NOMO-1 (cell line): Measurements from ENCODE around the gene SUZ12.
"Not testable (repeated sequence)": the region's sequence is repeated elsewhere in the genome, so short reads cannot be mapped to it uniquely, and the experiment has no call there.

Source experiments
- DNase-seq, 2 experiments: peaks; one replicate each; lab custom pipeline; 2025; ENCODE audit not compliant: unreplicated experiment in 2 of 2; lab: John Stamatoyannopoulos, UW

The SUZ12 gene

GRCh38 chr17:31942396-31942795 lies 5.6 kb downstream of the SUZ12 start:
- not testable (repeated sequence) for DNase-seq

GRCh38 chr17:31951953-31952352 lies 15.1 kb downstream of the SUZ12 start:
- DNase-seq: not testable (repeated sequence)

DNA sequence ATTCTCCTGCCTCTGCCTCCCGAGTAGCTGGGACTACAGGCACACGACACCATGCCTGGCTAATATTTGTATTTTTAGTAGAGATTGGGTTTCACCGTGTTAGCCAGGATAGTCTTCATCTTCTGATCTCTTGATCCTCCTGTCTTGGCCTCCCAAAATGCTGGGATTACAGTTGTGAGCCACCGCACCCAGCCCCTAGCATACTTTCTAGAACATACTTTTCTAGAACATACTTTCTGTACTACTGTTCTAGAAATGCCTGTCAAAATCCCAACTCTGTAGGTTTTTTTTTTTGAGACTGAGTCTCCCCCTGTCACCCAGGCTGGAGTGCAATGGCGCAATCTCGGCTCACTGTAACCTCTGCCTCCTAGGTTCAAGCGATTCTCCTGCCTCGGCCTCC lies 27.3 kb downstream of the SUZ12 start:
- not testable (repeated sequence) for DNase-seq

- DNase-seq: no peak
Observed at GRCh38 chr17:31967648-31968047, 30.8 kb downstream of the SUZ12 start.

- not testable (repeated sequence) for DNase-seq
Observed at GRCh38 chr17:31970416-31970815, 33.6 kb downstream of the SUZ12 start.

DNA sequence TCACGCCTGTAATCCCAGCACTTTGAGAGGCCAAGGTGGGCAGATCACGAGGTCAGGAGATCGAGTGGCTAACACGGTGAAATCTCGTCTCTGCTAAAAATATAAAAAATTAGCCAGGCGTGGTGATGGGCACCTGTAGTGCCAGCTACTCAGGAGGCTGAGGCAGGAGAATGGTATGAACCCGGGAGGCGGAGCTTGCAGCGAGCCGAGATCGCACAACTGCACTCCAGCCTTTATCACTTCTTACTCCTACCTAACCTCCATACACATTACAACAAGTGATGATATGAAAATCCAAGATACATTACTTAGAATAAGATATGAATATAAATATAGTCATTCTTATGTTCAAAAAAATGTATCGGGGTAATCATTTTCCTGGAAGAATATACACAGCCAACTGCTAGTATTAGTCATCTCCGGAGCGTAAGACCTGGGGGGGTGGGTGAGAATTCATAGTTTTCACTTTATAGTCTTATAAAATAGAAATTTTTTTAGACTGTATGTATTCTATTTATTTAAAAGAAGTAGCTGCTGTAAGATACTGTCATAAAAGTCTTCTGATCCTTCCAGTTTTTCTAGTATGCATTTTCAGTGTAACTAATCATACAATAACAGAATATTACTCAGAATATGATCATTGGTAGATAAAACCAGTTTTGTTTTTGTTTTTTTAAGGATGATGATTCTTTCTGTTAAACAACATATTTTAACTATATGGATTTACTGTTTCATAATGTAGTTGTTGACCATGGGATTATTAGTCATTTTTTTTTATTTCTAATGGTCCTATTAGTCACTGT lies 37.7 kb downstream of the SUZ12 start:
- not testable (repeated sequence) for DNase-seq

DNA sequence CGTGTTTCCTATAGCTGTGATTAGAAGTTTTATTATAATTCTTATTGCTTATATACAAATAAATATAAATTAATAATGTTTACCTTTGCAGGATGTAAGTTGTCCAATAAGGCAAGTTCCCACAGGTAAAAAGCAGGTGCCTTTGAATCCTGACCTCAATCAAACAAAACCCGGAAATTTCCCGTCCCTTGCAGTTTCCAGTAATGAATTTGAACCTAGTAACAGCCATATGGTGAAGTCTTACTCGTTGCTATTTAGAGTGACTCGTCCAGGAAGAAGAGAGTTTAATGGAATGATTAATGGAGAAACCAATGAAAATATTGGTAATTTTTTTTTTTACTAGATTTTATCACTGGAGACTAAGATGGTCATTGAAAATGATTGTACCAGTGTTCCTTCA lies 38.6 kb downstream of the SUZ12 start:
- not testable (repeated sequence) for DNase-seq

DNA sequence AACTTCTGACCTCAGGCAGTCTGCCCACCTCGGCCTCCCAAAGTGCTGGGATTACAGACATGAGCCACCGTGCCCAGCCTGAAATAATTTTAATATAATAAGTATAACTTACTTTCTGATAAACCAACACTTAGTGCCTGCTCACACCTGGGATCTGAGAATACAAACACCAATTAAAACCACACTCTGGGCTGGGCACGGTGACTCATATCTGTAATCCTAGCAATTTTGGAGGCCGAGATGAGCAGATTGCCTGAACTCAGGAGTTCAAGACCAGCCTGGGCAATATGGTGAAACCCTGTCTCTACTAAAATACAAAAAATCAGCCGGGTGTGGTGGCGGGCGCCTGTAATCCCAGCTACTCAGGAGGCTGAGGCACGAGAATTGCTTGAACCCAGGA lies 55.0 kb downstream of the SUZ12 start:
- DNase-seq: not testable (repeated sequence)

GRCh38 chr17:31997005-31997404 lies 60.2 kb downstream of the SUZ12 start:
- no peak for DNase-seq

GRCh38 chr17:32006957-32007462 lies 70.2 kb downstream of the SUZ12 start, which contains the start of gene LRRC37B:
LRRC37B (plus strand) TSS chr17:32007383; CDS start chr17:32021393, 14,010 bp downstream.
- DNase-seq: peak; percentile 85 to 88

- no peak for DNase-seq
Observed at GRCh38 chr17:32007463-32008298, 70.9 kb downstream of the SUZ12 start.

DNA sequence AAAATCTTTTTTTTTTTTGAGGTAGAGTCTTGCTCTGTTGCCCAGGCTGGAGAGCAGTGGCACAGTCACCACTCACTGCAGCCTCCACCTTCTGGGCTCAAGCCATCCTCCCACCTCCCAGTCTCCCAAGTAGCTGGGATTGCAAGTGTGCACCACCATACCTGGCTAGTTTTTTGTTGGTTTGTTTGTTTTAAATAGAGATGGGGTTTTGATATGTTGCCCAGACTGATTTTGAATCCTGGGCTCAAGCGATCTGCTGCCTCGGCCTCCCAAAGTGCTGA lies 72.4 kb downstream of the SUZ12 start:
- no peak for DNase-seq

GRCh38 chr17:32010114-32010513 lies 73.3 kb downstream of the SUZ12 start:
- DNase-seq: no peak

DNA sequence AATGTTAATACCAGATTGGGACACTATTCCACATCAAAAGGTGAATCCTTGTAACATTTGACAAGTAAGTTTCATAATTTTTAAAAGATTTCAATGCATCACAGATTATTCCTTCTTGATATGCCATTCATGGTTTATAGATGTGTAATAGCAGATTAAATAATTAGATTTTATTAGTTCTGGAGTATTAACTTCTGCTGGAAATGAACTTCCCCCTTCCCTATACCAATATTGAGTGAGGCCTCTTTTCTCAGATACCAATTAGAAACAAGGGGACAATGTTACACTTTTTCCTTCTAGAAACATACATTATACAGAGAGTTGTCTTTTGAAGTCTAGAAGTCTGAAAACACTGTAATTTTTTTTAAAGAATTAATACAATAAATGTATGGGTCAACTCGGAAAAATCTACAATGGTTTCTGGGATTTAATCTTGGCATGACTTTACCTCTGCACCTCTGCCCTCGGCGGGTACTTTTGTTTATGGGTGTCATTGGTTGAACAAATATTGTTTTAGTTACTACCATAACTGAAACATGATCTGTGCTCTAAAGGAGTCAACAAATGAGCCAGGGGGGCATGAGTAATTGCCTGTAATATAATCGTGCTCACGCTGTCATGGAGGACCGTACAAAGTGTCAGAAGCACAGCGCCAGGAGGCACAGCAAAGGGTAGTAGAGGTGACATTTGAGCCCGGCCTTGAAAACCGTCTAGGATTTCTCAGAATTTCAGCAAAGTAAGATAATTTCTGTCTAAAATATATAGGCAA lies 78.6 kb downstream of the SUZ12 start:
- DNase-seq: no peak

GRCh38 chr17:32016231-32016630 lies 79.4 kb downstream of the SUZ12 start:
- peak; percentile 50 to 56 for DNase-seq

- DNase-seq: no peak
Observed at GRCh38 chr17:32019228-32019627, 82.4 kb downstream of the SUZ12 start.

DNA sequence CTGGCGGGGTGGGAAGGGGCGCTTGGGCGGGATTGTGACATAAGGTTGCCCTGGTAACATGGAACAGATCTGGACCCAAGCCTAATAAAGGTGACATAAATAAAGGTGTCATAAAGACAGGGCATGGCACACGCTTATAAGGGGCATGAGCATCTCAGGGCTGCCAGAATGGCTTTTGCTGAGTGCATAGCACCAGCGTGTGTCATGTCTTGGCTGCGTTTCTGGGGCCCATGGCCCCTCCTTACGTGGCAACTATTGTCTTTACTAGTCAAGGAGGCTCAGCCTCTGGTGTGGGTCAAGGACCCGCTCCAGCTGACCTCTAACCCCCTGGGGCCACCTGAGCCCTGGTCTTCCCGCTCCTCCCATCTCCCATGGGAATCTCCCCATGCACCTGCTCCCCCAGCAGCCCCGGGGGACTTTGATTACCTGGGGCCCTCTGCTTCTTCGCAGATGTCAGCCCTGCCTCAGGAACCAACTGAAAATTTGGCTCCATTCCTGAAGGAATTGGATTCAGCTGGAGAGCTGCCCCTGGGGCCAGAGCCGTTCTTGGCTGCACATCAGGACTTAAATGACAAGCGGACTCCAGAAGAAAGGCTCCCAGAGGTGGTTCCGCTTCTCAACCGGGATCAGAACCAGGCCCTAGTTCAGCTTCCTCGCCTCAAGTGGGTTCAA lies 84.3 kb downstream of the SUZ12 start:
- no peak for DNase-seq

DNA sequence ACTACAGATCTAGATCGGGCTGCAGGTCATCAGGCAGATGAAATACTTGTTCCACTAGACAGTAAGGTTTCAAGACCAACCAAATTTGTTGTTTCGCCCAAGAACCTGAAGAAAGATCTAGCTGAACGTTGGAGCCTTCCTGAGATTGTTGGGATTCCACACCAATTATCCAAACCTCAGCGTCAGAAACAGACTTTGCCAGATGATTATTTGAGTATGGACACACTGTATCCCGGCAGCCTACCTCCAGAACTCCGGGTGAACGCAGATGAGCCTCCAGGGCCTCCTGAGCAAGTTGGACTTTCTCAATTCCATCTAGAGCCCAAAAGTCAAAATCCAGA lies 84.8 kb downstream of the SUZ12 start:
- DNase-seq: no peak

DNA sequence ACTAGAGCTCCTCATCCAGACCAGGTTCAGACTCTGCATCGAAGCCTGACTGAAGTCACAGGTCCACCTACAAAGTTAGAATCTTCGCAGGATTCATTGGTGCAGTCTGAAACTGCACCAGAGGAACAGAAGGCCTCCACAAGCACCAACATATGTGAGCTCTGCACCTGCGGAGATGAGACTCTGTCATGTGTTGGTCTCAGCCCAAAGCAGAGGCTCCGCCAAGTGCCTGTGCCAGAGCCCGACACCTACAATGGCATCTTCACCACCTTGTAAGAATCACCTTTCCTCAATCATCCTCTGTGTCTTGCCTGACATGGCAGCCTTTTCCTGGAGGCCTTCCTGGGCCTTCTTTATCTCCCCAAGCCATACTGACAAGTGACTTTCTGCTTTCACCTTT lies 85.7 kb downstream of the SUZ12 start:
- not testable (repeated sequence) for DNase-seq

DNA sequence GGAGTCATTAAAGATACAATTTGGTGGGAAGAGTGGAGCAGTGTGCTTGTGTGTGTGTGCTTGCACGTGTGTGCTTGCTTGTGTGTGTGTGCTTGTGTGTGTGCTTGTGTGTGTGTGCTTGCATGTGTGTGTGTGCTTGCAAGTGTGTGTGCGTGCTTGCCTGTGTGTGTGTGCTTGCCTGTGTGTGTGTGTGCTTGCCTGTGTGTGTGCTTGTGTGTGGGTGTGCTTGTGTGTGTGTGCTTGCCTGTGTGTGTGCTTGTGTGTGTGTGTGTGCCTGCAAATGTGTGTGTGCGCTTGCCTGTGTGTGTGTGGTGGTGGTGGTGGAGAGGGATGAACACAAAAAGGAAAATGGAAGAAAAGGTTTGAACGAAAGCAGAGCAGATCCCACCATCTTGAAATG lies 90.5 kb downstream of the SUZ12 start:
- DNase-seq: not testable (repeated sequence)

DNA sequence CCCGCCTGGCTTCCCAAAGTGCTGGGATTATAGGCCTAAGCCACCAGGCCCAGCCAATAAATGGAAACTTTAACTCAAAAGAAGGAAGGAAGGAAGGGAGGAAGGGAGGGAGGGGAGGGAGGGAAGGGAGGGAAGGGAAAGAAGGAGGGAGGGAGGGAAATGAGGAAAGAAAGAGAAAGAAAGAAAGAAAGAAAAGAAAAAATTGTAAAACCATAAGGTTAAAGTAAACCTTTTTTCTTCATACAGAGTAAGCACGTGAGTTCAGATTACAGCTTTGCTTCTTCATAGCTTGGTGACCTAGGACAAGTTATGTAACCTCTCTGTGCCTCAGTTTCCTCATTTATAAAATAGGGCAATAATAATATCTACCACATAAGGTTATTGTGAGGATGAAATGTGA lies 96.4 kb downstream of the SUZ12 start:
- DNase-seq: no peak
